ENCODE results near the gene HLA-F.

Gene HLA-F

DNA sequence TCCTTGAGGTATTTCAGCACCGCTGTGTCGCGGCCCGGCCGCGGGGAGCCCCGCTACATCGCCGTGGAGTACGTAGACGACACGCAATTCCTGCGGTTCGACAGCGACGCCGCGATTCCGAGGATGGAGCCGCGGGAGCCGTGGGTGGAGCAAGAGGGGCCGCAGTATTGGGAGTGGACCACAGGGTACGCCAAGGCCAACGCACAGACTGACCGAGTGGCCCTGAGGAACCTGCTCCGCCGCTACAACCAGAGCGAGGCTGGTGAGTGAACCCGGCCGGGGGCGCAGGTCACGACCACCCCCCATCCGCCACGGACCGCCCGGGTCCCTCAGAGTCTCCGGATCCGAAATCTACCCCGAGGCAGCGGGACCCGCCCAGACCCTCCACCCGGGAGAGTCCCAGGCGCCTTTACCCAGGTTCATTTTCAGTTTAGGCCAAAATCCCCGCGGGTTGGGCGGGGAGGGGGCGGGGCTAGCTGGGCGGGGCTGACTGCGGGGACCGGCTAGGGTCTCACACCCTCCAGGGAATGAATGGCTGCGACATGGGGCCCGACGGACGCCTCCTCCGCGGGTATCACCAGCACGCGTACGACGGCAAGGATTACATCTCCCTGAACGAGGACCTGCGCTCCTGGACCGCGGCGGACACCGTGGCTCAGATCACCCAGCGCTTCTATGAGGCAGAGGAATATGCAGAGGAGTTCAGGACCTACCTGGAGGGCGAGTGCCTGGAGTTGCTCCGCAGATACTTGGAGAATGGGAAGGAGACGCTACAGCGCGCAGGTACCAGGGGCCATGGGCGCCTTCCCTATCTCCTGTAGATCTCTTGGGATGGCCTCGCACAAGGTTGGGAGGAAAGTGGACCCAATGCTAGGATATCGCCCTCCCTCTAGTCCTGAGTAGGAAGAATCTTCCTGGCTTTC is 693 bp downstream of the HLA-F start:
- in situ Hi-C loops (cut with HindIII; ENCODE audit: low sequenced_read_pairs), result no loop called here

DNA sequence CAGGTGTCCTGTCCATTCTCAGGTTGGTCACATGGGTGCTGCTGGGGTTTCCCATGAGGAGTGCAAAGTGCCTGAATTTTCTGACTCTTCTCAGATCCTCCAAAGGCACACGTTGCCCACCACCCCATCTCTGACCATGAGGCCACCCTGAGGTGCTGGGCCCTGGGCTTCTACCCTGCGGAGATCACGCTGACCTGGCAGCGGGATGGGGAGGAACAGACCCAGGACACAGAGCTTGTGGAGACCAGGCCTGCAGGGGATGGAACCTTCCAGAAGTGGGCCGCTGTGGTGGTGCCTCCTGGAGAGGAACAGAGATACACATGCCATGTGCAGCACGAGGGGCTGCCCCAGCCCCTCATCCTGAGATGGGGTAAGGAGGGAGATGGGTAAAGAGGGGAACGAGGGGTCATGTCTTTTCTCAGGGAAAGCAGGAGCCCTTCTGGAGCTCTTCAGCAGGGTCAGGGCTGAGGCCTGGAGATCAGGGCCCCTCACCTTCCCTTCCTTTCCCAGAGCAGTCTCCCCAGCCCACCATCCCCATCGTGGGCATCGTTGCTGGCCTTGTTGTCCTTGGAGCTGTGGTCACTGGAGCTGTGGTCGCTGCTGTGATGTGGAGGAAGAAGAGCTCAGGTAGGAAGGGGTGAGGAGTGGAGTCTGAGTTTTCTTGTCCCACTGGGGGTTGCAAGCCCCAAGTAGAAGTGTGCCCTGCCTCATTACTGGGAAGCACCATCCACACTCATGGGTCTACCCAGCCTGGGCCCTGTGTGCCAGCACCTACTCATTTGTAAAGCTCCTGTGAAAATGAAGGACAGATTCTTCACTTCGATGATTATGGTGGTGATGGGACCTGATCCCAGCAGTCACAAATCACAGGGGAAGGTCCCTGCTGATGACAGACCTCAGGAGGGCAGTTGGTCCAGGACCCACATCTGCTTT is 2.0 kb downstream of the HLA-F start:
- in situ Hi-C loops (cut with HindIII; ENCODE audit: low sequenced_read_pairs), result loop anchor here (5.0 kb wide), 1 partner anchor 97 kb away; no protein-coding TSS in a partner anchor

DNA sequence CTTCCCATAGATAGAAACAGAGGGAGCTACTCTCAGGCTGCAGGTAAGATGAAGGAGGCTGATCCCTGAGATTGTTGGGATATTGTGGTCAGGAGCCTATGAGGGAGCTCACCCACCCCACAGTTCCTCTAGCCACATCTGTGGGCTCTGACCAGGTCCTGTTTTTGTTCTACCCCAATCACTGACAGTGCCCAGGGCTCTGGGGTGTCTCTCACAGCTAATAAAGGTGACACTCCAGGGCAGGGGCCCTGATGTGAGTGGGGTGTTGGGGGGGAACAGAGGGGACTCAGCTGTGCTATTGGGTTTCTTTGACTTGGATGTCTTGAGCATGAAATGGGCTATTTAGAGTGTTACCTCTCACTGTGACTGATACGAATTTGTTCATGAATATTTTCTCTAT is 2.8 kb downstream of the HLA-F start:
- in situ Hi-C loops (cut with HindIII; ENCODE audit: low sequenced_read_pairs), result loop anchor here (5.0 kb wide), 1 partner anchor 96 kb away; no protein-coding TSS in a partner anchor

DNA sequence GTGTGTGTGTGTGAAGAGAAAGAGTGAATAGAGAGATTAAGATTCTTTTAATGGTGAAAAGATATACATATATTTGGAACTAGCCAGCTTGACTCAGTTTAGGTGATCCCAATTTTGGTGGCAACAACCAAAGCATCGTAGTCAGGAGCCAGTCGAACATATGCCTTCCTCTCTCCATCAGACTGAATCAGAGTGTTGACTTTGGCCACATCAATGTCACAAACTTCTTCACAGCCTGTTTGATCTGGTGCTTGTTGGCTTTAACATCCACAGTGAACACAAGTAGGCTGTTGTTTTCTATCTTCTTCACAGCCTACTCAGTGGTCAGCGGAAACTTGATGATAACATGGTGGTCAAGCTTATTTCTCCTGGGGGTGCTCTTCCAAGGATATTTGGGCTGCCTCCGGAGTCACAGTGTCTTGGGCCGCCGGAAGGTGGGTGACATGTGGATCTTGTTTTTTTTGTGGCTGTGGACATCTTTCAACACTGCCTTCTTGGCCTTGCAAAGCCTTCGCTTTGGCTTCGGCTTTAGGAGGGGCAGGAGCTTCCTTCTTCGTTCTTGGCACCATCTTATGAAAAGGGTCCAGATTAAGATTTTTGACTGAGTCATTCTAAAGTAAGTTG is 3.4 kb downstream of the HLA-F start:
- in situ Hi-C loops (cut with HindIII; ENCODE audit: low sequenced_read_pairs), result loop anchor here (5.0 kb wide), 1 partner anchor 96 kb away; no protein-coding TSS in a partner anchor

DNA sequence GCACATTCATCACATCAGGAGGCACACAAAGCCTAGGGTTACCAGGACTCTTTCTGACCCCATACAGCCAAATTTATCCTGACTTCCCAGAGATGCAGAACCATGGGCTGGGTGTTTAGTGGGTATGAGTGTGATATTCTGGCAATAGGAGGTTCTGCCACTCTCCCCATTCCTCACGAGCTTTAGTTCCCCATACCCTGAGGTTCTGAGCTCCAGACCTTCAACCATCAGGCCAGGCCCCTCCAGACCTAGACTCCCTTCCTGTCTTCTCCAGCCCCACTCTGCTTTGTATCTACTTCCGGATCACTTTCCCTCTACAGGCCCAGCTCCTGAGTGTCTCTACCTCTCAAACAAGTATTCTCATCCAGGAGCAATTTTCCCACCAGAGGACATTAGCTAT is 4.4 kb downstream of the HLA-F start:
- in situ Hi-C loops (cut with HindIII; ENCODE audit: low sequenced_read_pairs), result loop anchor here (5.0 kb wide), 1 partner anchor 95 kb away; no protein-coding TSS in a partner anchor

DNA sequence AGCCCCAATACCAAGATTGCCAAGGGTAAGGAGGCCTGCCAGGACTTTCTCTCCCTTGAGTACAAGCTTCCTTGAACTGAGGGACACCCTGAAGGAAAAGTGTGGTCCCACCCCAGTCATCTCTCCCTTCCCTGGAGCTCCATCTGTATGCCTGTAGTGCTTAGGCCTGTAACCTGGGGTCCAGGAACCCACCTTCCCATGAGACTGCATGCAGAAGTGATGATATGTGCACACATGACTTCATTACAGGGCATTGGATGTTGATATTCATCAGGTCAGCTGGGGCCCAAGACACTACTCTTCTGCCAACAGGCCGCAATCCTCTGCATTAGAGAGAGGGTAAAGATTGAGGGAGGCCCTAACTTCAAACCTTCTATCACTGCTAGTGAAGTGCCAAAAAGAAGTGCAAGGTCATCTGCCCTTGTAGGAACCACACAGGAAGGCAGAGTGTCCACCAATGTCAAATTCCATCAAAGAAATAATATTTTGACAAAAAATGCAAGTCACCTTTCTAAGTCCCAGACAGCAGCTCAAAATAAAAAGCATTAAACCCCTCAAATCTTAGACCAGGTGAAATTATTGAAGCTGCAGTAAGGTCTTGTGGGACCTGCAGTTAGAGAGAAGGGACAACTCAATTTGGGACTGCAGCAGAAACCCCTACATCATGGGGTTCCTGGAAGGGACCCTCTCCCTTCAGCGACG is 5.1 kb downstream of the HLA-F start:
- in situ Hi-C loops (cut with HindIII; ENCODE audit: low sequenced_read_pairs), result loop anchor here (5.0 kb wide), 1 partner anchor 94 kb away; no protein-coding TSS in a partner anchor

DNA sequence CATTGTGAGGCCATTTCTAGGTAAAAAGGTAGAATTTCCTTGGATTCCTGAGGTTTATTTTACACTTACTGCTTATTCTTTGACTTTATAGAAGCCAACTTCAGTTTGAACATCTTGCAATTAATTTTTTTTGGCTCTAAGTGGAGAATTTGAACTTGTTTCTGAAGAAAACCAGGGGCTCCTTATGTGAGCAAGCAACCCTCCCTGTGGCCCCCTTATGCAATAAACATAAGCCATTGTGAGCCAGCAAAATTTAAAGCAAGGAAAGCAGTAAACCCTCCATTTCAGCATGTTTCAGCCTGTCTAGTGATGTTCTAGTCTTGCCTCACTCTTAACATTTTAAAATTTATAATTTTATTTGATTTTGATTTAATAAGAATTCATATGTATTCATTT is 5.6 kb downstream of the HLA-F start:
- in situ Hi-C loops (cut with HindIII; ENCODE audit: low sequenced_read_pairs), result loop anchor here (5.0 kb wide), 1 partner anchor 93 kb away; no protein-coding TSS in a partner anchor

DNA sequence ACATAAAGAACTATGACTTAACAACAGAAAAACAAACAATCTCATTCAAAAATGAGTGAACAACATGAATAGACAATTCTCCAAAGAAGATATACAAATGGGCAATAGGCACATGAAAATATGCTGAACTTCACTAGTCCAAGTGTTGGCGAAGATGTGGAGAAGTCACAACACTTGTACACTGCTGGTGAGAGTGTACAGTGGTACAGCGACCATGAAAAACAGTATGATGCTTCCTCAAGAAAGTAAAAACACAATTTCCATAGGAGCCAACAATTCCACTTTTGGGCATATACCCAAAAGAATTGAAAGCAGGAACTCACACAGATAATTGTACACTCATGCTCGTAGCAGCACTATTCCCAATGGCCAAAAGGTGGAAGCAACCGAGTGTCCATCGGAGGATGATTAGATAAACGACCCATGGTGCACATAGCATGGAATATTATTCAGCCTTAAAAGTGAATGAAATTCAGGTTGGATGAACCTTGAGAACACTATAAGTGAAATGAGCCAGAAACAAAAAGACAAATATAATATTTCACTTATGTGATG is 6.6 kb downstream of the HLA-F start:
- in situ Hi-C loops (cut with HindIII; ENCODE audit: low sequenced_read_pairs), result loop anchor here (5.0 kb wide), 1 partner anchor 92 kb away; no protein-coding TSS in a partner anchor

DNA sequence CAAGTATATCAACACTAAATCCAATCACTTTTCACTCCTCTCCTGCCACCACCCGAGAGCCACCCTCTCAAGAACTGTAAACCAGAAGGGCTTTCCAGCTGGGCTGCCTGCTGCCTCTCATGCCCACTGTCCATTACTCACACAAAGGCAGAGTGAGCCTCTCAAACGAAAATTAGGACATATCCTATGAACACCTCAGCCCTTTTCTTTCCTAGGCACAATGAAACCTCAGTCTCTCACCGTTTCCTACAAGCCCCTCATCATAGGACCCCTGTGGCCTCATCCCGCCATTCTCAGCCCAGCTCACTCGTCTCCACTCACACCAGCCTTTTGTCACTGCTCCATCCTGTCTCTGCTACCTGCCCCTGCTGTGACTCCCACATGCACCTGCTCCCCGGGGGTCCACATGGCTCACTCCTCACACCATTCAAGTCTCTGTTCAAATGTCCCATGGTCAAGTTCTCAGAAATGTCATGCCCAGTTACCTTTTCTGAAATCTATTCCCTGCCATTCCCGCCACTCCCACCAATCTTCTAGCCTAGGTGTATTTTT is 7.4 kb downstream of the HLA-F start:
- in situ Hi-C loops (cut with HindIII; ENCODE audit: low sequenced_read_pairs), result no loop called here

DNA sequence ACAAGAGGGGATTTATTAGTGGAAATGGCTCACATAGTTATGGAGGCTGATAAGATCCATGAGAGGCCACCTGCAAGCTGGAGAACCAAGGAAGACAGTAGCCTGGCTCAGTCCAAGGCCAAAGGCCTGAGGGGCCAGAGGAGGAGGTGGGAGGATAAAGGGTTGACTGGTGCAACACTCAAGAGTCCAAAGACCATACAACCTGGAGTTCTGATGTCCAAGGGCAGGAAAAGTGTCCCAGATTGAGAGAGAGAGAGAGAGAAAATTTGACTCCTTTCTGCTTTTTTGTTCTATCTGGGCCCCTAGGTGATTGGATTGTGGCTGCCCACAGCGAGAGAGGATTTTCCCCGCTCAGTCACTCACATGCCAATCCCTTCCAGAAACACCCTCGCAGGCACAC is 8.0 kb downstream of the HLA-F start:
- in situ Hi-C loops (cut with HindIII; ENCODE audit: low sequenced_read_pairs), result no loop called here

DNA sequence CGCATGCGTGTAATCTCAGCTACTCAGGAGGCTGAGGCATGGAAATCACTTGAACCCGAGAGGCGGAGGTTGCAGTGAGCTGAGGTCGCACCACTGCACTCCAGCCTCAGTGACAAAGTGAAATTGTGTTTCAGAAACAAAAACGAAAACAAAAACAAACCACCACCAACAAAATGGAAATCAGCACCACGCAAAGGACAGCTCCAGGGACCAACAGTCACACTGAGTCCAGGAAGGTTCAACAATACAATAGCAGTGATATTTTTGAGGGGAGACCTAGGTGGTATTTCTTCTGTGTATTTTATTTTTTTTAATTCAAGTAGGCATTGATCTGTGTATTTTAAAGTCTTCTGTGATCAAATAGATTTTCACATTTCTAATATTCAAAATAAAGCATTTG is 9.8 kb downstream of the HLA-F start:
- in situ Hi-C loops (cut with HindIII; ENCODE audit: low sequenced_read_pairs), result no loop called here

DNA sequence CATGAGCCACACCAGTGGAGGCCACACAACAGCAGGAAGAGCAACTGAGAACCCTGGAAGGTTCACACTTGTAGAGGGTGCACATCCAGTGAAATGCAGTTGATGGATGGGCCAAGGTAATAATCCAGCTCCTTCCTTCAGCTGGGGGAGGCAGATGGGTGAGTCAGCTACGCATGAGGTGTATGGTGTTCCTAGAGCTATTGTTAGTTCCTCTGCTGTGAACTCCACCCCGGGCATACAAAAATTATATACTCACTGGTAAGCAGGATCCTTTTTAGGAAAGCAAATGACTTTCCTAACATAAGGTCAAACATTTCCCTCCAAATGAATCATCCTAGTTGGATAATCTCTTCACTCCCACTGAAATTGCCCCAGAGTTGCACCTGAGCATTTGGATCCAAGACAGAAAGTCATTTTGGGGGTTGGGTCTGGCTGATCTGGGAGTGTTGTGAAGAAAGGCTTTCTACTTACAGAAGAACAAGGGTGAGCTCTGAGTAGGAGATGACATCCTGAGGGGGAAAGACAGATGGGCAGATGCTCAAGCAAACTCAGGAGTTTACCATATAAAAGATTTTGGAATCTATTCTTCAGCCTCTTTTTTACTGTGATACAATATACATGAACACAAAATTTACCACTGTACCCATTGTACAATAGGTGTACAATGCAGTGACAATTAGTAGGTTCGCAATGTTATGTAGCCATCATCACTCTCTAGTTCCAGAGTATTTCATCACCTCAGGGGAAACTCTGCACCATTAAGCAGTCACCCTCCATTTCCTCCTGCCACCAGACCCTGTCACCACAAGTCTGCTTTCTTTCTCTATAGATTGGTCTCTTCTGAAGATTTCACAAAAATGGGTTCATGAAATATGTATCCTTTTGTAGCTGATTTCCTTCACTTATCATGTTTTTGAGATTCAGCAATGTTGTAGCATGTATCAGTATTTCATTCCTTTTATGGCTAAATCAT is 11.1 kb downstream of the HLA-F start:
- in situ Hi-C loops (cut with HindIII; ENCODE audit: low sequenced_read_pairs), result no loop called here

DNA sequence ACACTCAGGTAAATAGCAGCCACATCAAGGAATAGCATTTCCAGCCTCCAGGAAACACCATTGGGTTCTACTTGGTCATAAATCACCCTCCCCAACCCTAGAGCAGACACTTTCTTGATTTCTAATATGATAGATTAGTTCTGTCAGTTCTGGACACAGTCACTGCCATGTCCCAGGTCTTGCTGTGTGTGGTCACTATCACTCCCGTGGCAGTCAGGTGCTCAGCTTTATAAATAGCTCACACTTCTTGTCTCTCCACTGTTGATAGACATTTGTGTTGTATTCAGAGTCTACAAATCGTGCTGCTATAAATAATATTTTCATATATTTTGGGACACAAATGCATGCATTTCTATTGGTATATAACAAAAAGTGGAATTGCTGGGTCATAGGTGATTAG is 13.3 kb downstream of the HLA-F start:
- in situ Hi-C loops (cut with HindIII; ENCODE audit: low sequenced_read_pairs), result no loop called here

DNA sequence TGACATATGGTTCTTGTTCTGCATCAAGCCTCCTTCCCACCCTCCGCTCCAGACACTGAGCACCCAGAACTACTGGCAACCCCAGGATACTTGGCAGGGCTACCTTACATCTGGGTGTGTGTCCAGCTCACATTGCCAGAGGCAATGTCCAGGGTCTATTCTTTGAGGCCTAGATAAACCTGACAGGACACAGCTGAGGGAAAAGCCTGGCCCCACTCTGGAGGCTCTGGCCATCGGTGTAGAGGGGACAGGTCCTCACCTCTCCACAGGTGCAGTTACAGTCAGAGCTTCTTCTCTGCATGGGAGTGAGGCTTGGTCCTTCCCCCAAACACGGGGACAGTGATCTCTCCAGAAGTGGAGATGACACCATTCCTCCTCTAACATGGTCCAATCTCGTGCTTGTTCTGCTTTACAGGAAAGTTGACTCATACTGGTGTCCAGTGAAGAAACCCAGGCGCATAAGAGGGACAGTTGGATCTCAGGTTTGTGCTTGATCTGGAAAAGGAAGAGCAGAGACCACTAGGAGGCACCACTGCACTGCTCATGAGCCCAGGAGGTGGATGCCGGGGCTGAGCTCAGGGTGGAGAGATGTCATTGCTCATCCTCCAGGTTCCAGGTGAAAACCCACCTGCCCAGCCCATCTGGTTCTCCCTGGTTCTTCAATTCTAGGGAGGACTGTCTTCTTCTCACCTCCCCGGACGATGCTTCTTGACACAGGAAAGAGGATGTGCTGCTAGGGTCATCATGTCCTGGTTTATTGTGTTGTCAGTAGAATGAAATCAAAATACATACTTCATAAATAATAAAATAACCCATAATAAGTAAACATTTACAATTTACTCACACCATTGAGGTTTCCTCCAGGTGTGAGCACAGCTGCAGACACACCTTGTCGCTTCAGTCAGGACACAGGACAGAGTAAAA is 14.7 kb downstream of the HLA-F start:
- in situ Hi-C loops (cut with HindIII; ENCODE audit: low sequenced_read_pairs), result no loop called here

DNA sequence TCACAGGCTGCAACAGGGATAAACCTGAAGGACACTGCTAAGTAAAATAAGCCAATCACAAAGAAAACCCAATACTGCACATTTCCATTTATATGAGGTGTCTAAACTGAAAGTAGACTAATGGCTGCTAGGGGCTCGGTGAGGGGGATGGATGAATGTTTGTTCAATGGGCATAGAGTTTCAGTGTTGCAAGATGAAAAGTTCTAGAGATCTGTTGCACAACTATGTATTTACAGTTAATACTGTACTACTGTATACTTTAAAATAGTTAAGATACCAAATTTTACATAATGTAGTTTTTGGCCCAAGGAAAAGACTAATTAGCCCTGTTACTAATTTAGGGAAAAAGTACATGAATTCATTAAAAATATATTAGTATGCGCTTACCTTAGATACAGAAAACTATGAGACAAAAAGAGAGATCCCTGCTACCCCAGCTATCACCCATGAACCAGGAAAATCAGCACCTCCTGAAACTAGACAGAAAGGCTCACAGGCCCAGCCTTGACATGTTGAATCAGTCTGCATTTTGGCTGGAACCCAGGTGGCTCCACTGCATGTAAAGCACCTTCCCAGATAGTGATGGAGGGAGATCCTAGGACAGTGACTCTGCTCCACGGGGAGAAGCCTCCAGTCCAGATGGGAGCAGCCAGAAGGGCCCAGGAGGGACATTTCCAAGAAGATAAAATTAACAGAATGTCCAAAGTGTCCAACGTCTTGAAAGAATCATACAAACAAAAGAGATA is 16.1 kb downstream of the HLA-F start:
- in situ Hi-C loops (cut with HindIII; ENCODE audit: low sequenced_read_pairs), result no loop called here

DNA sequence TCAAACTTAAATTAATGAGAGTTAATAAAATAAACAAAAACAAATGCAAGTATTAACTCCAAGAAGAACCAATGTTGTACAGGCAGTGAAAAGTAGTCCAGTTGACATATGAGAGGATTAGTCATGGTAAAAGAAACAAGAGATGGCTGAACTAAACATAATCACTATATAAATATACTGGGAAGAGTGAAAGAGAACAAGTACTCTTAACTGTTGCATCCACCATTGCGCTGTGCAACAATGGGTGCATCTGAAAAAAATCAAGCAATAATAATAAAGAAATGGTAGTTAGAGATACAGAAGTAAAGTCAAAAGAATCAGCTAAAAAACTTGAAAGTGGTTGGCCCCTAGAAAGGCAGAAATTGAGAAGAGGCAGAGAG is 16.6 kb downstream of the HLA-F start:
- in situ Hi-C loops (cut with HindIII; ENCODE audit: low sequenced_read_pairs), result no loop called here

DNA sequence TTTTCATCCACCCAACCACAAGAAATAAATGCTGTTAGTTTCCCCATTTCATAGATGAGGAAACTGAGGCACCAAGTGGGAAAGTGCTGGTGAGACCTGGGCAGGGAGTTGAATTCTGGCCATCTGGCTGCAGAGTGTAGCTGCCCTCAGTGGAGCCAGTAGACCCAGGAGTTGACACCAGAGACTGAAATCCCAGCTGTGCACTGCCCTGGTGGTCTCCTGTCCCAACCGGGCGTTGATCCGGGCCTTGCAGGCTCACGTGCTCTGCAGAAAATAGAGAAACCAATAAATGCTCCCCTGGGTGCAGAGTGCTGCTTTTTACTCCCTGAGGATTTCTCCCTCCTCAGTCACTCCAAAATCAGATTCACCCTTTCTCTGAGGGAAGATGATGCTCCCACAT is 18.4 kb downstream of the HLA-F start:
- in situ Hi-C loops (cut with HindIII; ENCODE audit: low sequenced_read_pairs), result no loop called here
